ENCODE data around the gene DCAF12.

GRCh38 chr9:34036625-34037024, 89.9 kb downstream of the DCAF12 start:
- TF ChIP-seq CTCF (IDR thresholded peaks at IDR 0.05; ENCODE audit: low read depth, low read length, missing input control) (no peak), REST (IDR thresholded peaks at IDR 0.05) (no peak)

Measured in liver (tissue), 2 donors.